HT-29 (cell line): ENCODE measurements around the gene JARID2. TPM values are rescaled to one million over a fixed set of nuclear protein-coding genes. Genes with fewer than 3 reads are reported as not detected.

Experiments
- DNase-seq: peaks from one replicate; pipeline ENCODE4 v3.0.0-alpha.2; 2015; ENCODE audit warnings: low spot score
- small RNA-seq: library from RNA; depleted of rRNA; stranded (forward); fragments of <200 nt; gene quantifications from one replicate; pipeline ENCODE3, GENCODE V24; 2014
- total RNA-seq: library from RNA; depleted of rRNA; stranded (reverse); fragments of >200 nt; shearing (Covaris generic); gene quantifications from 2 replicates; pipeline ENCODE4 v1.2.3, GENCODE V29; 2014

JARID2 gene
- total RNA-seq, 1 experiment from 2014 or later, result 6.7 TPM

- DNase-seq, result no peak
Measured at GRCh38 chr6:15569035-15569995, 323.4 kb downstream of the JARID2 start.

- no peak for DNase-seq
Measured at GRCh38 chr6:15570171-15570570, 324.3 kb downstream of the JARID2 start.

Small RNAs within 50 kb of the gene (small RNA-seq; reads per million reads assigned to genes)
- gene RF00001 (not detected), gene RNU6-522P (not detected), gene RNU6-645P (not detected)
